ENCODE measurements around the gene TP53BP1. TPM values are rescaled to one million over a fixed set of nuclear protein-coding genes. Genes with fewer than 3 reads are reported as not detected.

Gene TP53BP1
- total RNA-seq, 1 donor from 2014 or later = 41.0 TPM

- Histone ChIP-seq H3K9me3 (no peaks in the 10 kb centered on the region), H3K4me3 (no peak overlapping the region), H3K36me3 (no peaks in the 10 kb centered on the region), H3K27me3 (ENCODE audit: low read depth) (peaks cover under 1% of the 10 kb centered on the region), H3K4me1 (peaks cover 12% of the 10 kb centered on the region), H3K27ac (no peak overlapping the region)
- no peak for DNase-seq
- intact Hi-C loops (cut with DNase I) = no loop called here
- TF ChIP-seq, protein P1, sequence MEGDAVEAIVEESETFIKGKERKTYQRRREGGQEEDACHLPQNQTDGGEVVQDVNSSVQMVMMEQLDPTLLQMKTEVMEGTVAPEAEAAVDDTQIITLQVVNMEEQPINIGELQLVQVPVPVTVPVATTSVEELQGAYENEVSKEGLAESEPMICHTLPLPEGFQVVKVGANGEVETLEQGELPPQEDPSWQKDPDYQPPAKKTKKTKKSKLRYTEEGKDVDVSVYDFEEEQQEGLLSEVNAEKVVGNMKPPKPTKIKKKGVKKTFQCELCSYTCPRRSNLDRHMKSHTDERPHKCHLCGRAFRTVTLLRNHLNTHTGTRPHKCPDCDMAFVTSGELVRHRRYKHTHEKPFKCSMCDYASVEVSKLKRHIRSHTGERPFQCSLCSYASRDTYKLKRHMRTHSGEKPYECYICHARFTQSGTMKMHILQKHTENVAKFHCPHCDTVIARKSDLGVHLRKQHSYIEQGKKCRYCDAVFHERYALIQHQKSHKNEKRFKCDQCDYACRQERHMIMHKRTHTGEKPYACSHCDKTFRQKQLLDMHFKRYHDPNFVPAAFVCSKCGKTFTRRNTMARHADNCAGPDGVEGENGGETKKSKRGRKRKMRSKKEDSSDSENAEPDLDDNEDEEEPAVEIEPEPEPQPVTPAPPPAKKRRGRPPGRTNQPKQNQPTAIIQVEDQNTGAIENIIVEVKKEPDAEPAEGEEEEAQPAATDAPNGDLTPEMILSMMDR (IDR thresholded peaks at IDR 0.05) = no peak
- ATAC-seq = no peak
Measured at GRCh38 chr15:43522247-43522646, 29.3 kb upstream of the TP53BP1 start.

GRCh38 chr15:43521419-43521818 is 28.5 kb upstream of the TP53BP1 start:
- no peak overlapping the region for H3K4me3 ChIP-seq

DNA sequence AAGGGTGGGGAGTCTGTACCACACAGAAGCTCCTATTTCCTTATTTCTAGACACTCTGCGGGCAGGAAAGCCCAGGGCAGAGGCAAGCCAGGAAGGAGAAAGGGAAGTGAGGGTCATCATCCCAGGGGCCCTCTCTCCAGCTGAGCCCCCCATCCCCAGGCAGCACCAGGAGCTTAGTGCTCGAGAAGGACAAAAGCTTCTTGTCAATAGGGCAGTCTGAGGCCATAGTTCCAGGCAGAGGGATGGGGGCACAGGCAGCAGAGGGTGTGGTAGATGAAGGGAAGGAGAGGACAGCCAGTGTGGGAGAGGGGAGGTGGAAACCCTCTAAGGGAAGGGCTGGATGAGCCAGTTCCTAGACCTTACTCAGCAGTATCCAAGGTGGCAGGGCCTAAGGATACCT is 27.2 kb upstream of the TP53BP1 start:
- Histone ChIP-seq H3K27ac (no peak overlapping the region), H3K4me3 (no peak overlapping the region), H3K4me1 (peaks cover 18% of the 10 kb centered on the region), H3K36me3 (no peaks in the 10 kb centered on the region), H3K9me3 (no peaks in the 10 kb centered on the region), H3K27me3 (ENCODE audit: low read depth) (peaks cover 5% of the 10 kb centered on the region)
- ATAC-seq (no peak), DNase-seq (no peak)
- intact Hi-C loops (cut with DNase I) = no loop called here
- TF ChIP-seq, protein P1 (IDR thresholded peaks at IDR 0.05) = no peak

More at GRCh38 chr15:43521419-43521818, 28.5 kb upstream of the TP53BP1 start:
- ATAC-seq (no peak), DNase-seq (no peak)
- H3K9me3 ChIP-seq = no peaks in the 10 kb centered on the region
- H3K27ac ChIP-seq = no peak overlapping the region
- H3K27me3 ChIP-seq (ENCODE audit: low read depth) = peaks cover 5% of the 10 kb centered on the region
- intact Hi-C loops (cut with DNase I) = no loop called here
- peaks cover 18% of the 10 kb centered on the region for H3K4me1 ChIP-seq
- TF ChIP-seq, protein P1 (IDR thresholded peaks at IDR 0.05) = no peak
- no peaks in the 10 kb centered on the region for H3K36me3 ChIP-seq

DNA sequence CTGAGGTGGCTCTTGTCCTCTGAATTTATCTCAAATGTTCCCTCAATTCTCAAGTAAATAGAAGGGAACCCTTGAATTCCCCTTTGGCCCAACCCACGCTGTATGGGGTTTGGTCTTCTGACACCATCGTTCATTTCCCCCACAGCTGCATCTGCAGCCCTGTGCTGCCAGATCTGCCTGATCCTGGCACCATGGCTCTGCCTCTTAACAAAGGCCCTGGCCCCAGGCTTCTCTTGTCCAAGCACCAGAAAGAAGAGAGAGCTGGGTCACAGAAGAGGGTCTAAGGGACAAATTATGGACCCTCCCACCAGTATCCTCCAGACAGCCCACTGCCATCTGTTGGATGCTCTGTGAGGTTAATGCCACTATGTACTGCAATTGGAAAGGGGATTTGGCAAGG is 26.2 kb upstream of the TP53BP1 start:
- no peaks in the 10 kb centered on the region for H3K9me3 ChIP-seq
- H3K27me3 ChIP-seq (ENCODE audit: low read depth) = peaks cover 5% of the 10 kb centered on the region
- no peaks in the 10 kb centered on the region for H3K36me3 ChIP-seq
- H3K27ac ChIP-seq = no peak overlapping the region
- intact Hi-C loops (cut with DNase I) = no loop called here
- TF ChIP-seq, protein P1 (IDR thresholded peaks at IDR 0.05) = no peak
- no peak for ATAC-seq
- H3K4me3 ChIP-seq = no peak overlapping the region
- no peak for DNase-seq
- peaks cover 23% of the 10 kb centered on the region for H3K4me1 ChIP-seq

GRCh38 chr15:43518197-43518761 is 25.3 kb upstream of the TP53BP1 start:
- H3K9me3 ChIP-seq = no peaks in the 10 kb centered on the region
- peak overlapping the region; percentile 24 for H3K27ac ChIP-seq
- TF ChIP-seq, protein P1 (IDR thresholded peaks at IDR 0.05) = no peak
- intact Hi-C loops (cut with DNase I) = no loop called here
- H3K4me3 ChIP-seq = peak overlapping the region; percentile 42
- peak; percentile 40 to 54 for ATAC-seq
- H3K4me1 ChIP-seq = peaks cover 24% of the 10 kb centered on the region
- DNase-seq = no peak
- no peaks in the 10 kb centered on the region for H3K36me3 ChIP-seq
- peaks cover 5% of the 10 kb centered on the region for H3K27me3 ChIP-seq (ENCODE audit: low read depth)
